ENCODE data around the gene ZNF207. TPM values are rescaled to one million over a fixed set of nuclear protein-coding genes. Genes with fewer than 3 reads are reported as not detected.

The ZNF207 gene
- total RNA-seq, 1 experiment from 2014 or later = 296 TPM

GRCh38 chr17:32317353-32317752 is 32.6 kb upstream of the ZNF207 start:
- H3K23ac ChIP-seq (ENCODE audit: insufficient read length, low read depth, low read length) = no peak overlapping the region
- H2AK5ac ChIP-seq (ENCODE audit: insufficient read length, low read length) = no peak overlapping the region
- H3K14ac ChIP-seq (ENCODE audit: insufficient read depth, low read length) = no peak overlapping the region
- H4K8ac ChIP-seq (replicated peaks; ENCODE audit: insufficient read length, low read depth, low read length) = no peak overlapping the region
- H4K91ac ChIP-seq (ENCODE audit: insufficient read length, low read depth, low read length) = no peak overlapping the region
- H3K4me3 Mint-ChIP-seq = no peak overlapping the region
- no peak overlapping the region for H3K4me2 ChIP-seq (ENCODE audit: insufficient read depth, insufficient read length, low read length)
- peaks cover 3% of the 10 kb centered on the region; the same call in 1 of the 2 replicates for H3K27me3 Mint-ChIP-seq (ENCODE audit: low read depth)
- H3K9ac ChIP-seq (ENCODE audit: extremely low read depth, insufficient read length, low read length) = no peak overlapping the region
- H3K56ac ChIP-seq (ENCODE audit: insufficient read length, low read depth, low read length) = no peak overlapping the region
- no peaks in the 10 kb centered on the region for H3K79me1 ChIP-seq (ENCODE audit: insufficient read depth, low read depth, low read length, poor library complexity, severe bottlenecking)
- H2BK15ac ChIP-seq (ENCODE audit: low read depth, low read length) = no peak overlapping the region
- H4K20me1 ChIP-seq (ENCODE audit: control insufficient read depth, insufficient read depth, insufficient read length) = no peaks in the 10 kb centered on the region
- no peak for DNase-seq
- H3K79me2 ChIP-seq (ENCODE audit: insufficient read depth, low read length) = no peaks in the 10 kb centered on the region; the same call in 1 of the 2 replicates
- H3T11ph ChIP-seq (ENCODE audit: low read length) = no peak overlapping the region
- 100% methylated on average over 1 of the region's 4 CpGs for WGBS (ENCODE audit: extremely low coverage, insufficient read length, low lambda C conversion rate)
- H3K27ac Mint-ChIP-seq = peak overlapping the region in 1 of 3 experiments; percentile 62; a peak in 2 of 7 replicates
- no peak overlapping the region for H4K5ac ChIP-seq (ENCODE audit: insufficient read length, low read depth, low read length)
- TF ChIP-seq CTCF (conservative IDR thresholded peaks at IDR 0.05) = no peak
- H3K27ac ChIP-seq (ENCODE audit: insufficient read length, low read depth, low read length) = no peak overlapping the region
- no peak overlapping the region for H2BK12ac ChIP-seq (ENCODE audit: insufficient read length, low read depth, low read length)
- no peak overlapping the region for H2BK20ac ChIP-seq (ENCODE audit: low read depth, low read length, poor library complexity, severe bottlenecking)
- H2BK5ac ChIP-seq (ENCODE audit: insufficient read length, low read length) = no peak overlapping the region
- no peak overlapping the region for H3K4ac ChIP-seq (ENCODE audit: low read depth, low read length)
- H3K4me1 Mint-ChIP-seq = peaks cover 21 to 28% of the 10 kb centered on the region in 2 experiments
- H3K4me1 ChIP-seq (ENCODE audit: insufficient read depth, low read length) = no peaks in the 10 kb centered on the region
- H3K9me3 Mint-ChIP-seq = no peaks in the 10 kb centered on the region
- H3K23me2 ChIP-seq (ENCODE audit: insufficient read length, low read depth, low read length, poor library complexity, severe bottlenecking) = no peaks in the 10 kb centered on the region
- no peak overlapping the region for H2BK120ac ChIP-seq (ENCODE audit: low read depth, low read length, poor library complexity, severe bottlenecking)
- no peak overlapping the region for H2AFZ ChIP-seq (ENCODE audit: low read length)
- H3K18ac ChIP-seq (ENCODE audit: insufficient read length, low read depth, low read length) = no peak overlapping the region
- H3K36me3 Mint-ChIP-seq (ENCODE audit: insufficient read depth in 1 of 3, low read depth in 3 of 3) = peaks cover 1 to 31% (median 6%) of the 10 kb centered on the region in 3 experiments; a peak in 6 of 7 replicates
- H3K27me3 ChIP-seq (ENCODE audit: insufficient read depth, low read length) = no peaks in the 10 kb centered on the region
- no peaks in the 10 kb centered on the region for H3K9me3 ChIP-seq (ENCODE audit: control insufficient read depth, low read depth, low read length)
